ENCODE data around the gene EVL. TPM values are rescaled to one million over a fixed set of nuclear protein-coding genes. Genes with fewer than 3 reads are reported as not detected.

Gene EVL
- total RNA-seq, 2 donors from 2014 or later = 53.1 to 102 TPM

DNA sequence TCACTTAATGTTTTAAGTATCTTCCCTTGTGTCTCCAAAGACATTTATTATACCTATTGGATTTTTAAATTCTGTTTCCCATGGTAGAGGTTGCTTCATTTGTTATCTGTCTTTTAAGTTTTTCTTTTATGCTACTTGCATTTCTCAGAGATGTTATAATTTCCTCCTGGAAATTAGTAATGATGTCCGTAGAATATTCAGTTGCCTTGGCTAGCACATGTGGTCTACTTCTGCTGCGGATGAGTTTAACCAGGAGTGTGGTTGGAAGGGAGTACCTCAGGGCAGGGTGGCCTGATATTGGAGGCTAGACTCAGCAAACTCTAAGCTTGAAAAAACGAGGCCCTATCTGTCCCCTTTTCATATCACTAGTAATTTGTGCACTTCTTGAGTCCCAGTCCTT is 8.8 kb upstream of the EVL start:
- DNase-seq (ENCODE audit: low spot score) = no peak
- Histone ChIP-seq H3K9me3 (no peaks in the 10 kb centered on the region), H3K4me1 (ENCODE audit: control insufficient read depth in 1 of 2, low read depth in 2 of 2) (peaks cover 0 to 8% of the 10 kb centered on the region in 2 donors), H3K36me3 (no peaks in the 10 kb centered on the region), H3K4me3 (no peak overlapping the region), H3K27me3 (replicated peaks; ENCODE audit: insufficient read depth) (no peaks in the 10 kb centered on the region), H3K27ac (no peak overlapping the region)
- ATAC-seq (ENCODE audit: insufficient number of reproducible peaks, low FRiP score, low read depth) = no peak
- TF ChIP-seq, protein P1, sequence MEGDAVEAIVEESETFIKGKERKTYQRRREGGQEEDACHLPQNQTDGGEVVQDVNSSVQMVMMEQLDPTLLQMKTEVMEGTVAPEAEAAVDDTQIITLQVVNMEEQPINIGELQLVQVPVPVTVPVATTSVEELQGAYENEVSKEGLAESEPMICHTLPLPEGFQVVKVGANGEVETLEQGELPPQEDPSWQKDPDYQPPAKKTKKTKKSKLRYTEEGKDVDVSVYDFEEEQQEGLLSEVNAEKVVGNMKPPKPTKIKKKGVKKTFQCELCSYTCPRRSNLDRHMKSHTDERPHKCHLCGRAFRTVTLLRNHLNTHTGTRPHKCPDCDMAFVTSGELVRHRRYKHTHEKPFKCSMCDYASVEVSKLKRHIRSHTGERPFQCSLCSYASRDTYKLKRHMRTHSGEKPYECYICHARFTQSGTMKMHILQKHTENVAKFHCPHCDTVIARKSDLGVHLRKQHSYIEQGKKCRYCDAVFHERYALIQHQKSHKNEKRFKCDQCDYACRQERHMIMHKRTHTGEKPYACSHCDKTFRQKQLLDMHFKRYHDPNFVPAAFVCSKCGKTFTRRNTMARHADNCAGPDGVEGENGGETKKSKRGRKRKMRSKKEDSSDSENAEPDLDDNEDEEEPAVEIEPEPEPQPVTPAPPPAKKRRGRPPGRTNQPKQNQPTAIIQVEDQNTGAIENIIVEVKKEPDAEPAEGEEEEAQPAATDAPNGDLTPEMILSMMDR (IDR thresholded peaks at IDR 0.05) = no peak

DNA sequence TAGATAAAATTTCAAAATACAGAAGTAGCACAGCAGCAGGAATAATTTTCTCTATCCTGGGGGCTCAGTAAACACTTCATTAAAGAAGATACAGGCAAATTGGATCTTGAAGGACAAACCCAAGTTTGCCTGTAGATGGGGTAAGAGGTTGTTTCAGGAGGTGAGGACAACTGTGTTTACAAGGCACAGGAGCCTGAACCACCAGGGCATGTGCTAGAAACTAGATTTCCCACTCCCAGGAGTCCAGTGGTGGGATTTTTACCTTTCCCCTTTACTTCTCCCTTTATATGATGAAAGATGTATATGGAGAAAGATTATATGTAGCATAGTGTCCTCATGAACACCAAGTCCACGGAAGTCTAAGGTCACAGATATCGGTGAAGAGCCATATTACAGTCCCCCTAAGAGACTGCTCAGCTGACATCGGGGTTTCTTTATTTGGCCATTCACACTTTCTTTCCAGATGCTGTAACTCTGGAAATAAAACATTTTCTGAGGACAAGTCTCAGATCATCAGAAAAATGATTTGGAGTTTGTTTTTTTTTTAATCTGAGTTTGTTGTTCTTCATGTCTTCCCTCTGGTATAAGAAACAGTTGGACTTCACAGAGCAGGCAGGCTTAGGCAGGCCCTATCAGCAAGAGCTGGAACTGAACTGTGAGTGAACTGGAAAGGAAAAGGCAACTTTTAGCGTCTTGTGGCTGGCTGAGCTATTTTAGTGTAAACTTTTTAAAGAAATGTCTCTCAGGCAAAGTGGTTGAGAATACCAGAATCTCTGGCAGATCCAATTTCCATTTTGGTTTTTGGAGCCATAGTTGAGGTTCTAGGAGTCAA is 8.0 kb upstream of the EVL start:
- TF ChIP-seq, protein P1 (IDR thresholded peaks at IDR 0.05) = peak; percentile 26
- no peak for DNase-seq (ENCODE audit: low spot score)
- no peak for ATAC-seq (ENCODE audit: insufficient number of reproducible peaks, low FRiP score, low read depth)

DNA sequence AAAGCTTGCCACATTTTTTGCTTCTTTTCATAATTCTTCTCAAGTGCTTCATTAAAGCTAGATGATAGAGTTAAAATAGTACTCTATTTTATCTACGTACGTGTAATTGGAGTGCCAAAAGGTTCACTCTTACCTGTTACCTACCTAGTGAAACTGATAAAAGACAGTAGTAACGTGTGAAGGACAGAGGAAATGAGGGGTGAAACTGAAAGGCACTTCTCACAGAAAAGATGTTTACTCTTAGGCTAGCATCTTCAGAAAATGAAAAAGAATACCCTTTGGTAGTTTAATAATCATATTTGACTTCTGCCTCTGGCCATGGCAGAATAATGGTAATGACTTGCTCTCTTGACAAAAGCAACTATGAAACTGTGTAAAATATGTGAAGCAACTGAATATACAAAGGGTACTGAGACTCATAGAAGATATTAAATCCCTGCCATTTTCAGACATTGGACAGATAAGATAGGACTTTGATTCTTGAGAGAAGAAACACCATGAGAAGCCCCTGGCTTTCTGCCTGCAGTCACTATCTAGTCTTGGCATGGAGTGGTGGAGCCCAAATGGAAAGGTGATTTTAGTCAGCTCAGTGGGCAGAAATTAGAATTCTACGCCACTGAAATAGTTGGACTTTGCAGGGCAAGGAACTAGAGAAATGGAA is 6.3 kb upstream of the EVL start:
- Histone ChIP-seq H3K9me3 (no peaks in the 10 kb centered on the region), H3K36me3 (no peaks in the 10 kb centered on the region), H3K27ac (no peak overlapping the region), H3K27me3 (replicated peaks; ENCODE audit: insufficient read depth) (no peaks in the 10 kb centered on the region), H3K4me3 (no peak overlapping the region), H3K4me1 (ENCODE audit: control insufficient read depth in 1 of 2, low read depth in 2 of 2) (peaks cover 0 to 8% of the 10 kb centered on the region in 2 donors)
- TF ChIP-seq, protein P1 (IDR thresholded peaks at IDR 0.05) = no peak
- no peak for DNase-seq (ENCODE audit: low spot score)
- no peak for ATAC-seq (ENCODE audit: insufficient number of reproducible peaks, low FRiP score, low read depth)

More for the DNA sequence above, 8.0 kb upstream of the EVL start:
- H3K4me3 ChIP-seq = no peak overlapping the region
- H3K9me3 ChIP-seq = no peaks in the 10 kb centered on the region
- peaks cover 0 to 8% of the 10 kb centered on the region in 2 donors for H3K4me1 ChIP-seq (ENCODE audit: control insufficient read depth in 1 of 2, low read depth in 2 of 2)
- no peaks in the 10 kb centered on the region for H3K27me3 ChIP-seq (replicated peaks; ENCODE audit: insufficient read depth)
- peak overlapping the region; percentile 31 to 34 for H3K27ac ChIP-seq
- H3K36me3 ChIP-seq = no peaks in the 10 kb centered on the region

DNA sequence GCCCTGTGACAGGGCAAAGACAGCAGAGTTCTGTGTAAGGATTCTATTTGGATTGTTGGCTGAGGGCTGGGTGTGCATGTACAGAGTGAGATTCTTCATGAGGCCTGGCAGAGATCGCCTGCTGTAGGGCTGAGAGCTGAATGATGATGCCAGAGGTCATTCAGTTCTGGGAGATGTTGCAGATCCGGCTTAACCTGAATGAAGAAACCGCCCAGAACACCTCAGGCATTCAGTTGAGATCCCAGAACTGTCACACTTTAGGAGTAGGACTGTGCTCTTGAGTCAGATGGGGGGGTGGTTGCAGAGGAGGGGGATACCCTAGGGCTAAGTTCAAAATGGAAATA is 5.8 kb upstream of the EVL start:
- H3K9me3 ChIP-seq = no peaks in the 10 kb centered on the region
- no peak overlapping the region for H3K4me3 ChIP-seq
- H3K4me1 ChIP-seq (ENCODE audit: control insufficient read depth in 1 of 2, low read depth in 2 of 2) = peaks cover 0 to 8% of the 10 kb centered on the region in 2 donors
- no peaks in the 10 kb centered on the region for H3K27me3 ChIP-seq (replicated peaks; ENCODE audit: insufficient read depth)
- no peak for ATAC-seq (ENCODE audit: insufficient number of reproducible peaks, low FRiP score, low read depth)
- no peak for DNase-seq (ENCODE audit: low spot score)
- no peaks in the 10 kb centered on the region for H3K36me3 ChIP-seq
- TF ChIP-seq, protein P1 (IDR thresholded peaks at IDR 0.05) = no peak
- H3K27ac ChIP-seq = no peak overlapping the region

DNA sequence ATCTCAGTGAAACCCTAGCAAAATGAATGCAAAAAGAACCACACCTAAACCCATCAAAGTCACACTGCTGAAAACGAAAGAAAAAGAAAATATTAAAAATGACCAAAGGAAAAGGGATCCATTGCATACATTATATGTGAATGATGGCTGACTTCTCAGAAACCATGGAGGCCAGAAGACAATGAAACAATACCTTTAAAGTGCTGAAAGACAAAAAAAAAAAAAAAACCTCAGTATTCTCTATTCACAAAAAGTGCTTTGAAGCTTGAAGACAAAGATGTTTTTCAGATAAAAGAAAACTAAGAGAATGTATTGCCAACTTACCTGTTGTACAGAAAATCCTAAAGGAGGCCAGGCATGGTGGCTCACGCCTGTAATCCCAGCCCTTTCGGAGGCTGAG is 4.5 kb upstream of the EVL start:
- no peak overlapping the region for H3K27ac ChIP-seq
- TF ChIP-seq, protein P1 (IDR thresholded peaks at IDR 0.05) = no peak
- ATAC-seq (ENCODE audit: insufficient number of reproducible peaks, low FRiP score, low read depth) (no peak), DNase-seq (ENCODE audit: low spot score) (no peak)
- H3K9me3 ChIP-seq = no peaks in the 10 kb centered on the region
- no peak overlapping the region for H3K4me3 ChIP-seq
- peaks cover 0 to 8% of the 10 kb centered on the region in 2 donors for H3K4me1 ChIP-seq (ENCODE audit: control insufficient read depth in 1 of 2, low read depth in 2 of 2)
- no peaks in the 10 kb centered on the region for H3K36me3 ChIP-seq
- H3K27me3 ChIP-seq (replicated peaks; ENCODE audit: insufficient read depth) = no peaks in the 10 kb centered on the region

Data from thoracic aorta (tissue), 2 donors.